GM18951 (cell line): ENCODE measurements around the gene LRRC73.

ENCODE experiments used
- POLR2A ChIP-seq: IDR thresholded peaks from 4 replicates; pipeline ENCODE4 v1.6.1; 2011; ENCODE audit warnings: mild to moderate bottlenecking; ENCODE audit not compliant: insufficient read length, insufficient read depth; ENCODE audit errors: extremely low read depth
- in situ Hi-C: fragments of 300-500 bp; cut with MboI; formaldehyde crosslinking; loops from one replicate; pipeline ENCODE4 v1.12.0; 2022; ENCODE audit warnings: low sequenced_read_pairs, mixed read lengths, inconsistent platforms; ENCODE audit not compliant: unreplicated experiment

The LRRC73 gene

GRCh38 chr6:43457643-43458042 is 52.5 kb downstream of the LRRC73 start:
- in situ Hi-C loops = loop anchor here (10.0 kb wide), 1 partner anchor 47 kb away; no protein-coding TSS in a partner anchor
- no peak for TF ChIP-seq POLR2A
